K562 (cell line): ENCODE results near the gene HS3ST5.

ENCODE experiments used
- BRF1 ChIP-seq: IDR thresholded peaks from 3 replicates; pipeline ENCODE4 v1.6.1; 2011; ENCODE audit warnings: borderline replicate concordance, mild to moderate bottlenecking; ENCODE audit not compliant: insufficient read length; ENCODE audit errors: extremely low read depth
- DPF2 ChIP-seq: fragments of 450-650 bp; IDR thresholded peaks from 2 replicates; pipeline ENCODE4 v1.6.1; 2016
- GATAD2B ChIP-seq: fragments of 450-650 bp; IDR thresholded peaks from 2 replicates; pipeline ENCODE4 v1.6.1; 2017; ENCODE audit warnings: mild to moderate bottlenecking, borderline replicate concordance
- PHB ChIP-seq: fragments of 250-450 bp; sonication (Bioruptor Pico); IDR thresholded peaks from 2 replicates; pipeline ENCODE4 v1.5.0; 2021
- ZFP36 ChIP-seq: fragments of 150-350 bp; IDR thresholded peaks from 2 replicates; pipeline ENCODE4 v1.6.1; 2018; ENCODE audit warnings: low read length, low read depth; ENCODE audit not compliant: partially characterized antibody
- TF ChIP-seq, protein P1 (sequence below), 3 experiments: IDR thresholded peaks in 2 of 3; conservative IDR thresholded peaks in 1 of 3; 2 replicates each; pipeline ENCODE4 v1.5.1; 2011 to 2012; ENCODE audit warnings: low read length in 3 of 3, mild to moderate bottlenecking in 3 of 3, control low read depth in 2 of 3, improper control_type of control experiment in 1 of 3, inconsistent platforms in 1 of 3, low read depth in 1 of 3, mixed read lengths in 1 of 3, moderate library complexity in 1 of 3; ENCODE audit not compliant: insufficient read depth in 2 of 3

- TF ChIP-seq, protein P1, sequence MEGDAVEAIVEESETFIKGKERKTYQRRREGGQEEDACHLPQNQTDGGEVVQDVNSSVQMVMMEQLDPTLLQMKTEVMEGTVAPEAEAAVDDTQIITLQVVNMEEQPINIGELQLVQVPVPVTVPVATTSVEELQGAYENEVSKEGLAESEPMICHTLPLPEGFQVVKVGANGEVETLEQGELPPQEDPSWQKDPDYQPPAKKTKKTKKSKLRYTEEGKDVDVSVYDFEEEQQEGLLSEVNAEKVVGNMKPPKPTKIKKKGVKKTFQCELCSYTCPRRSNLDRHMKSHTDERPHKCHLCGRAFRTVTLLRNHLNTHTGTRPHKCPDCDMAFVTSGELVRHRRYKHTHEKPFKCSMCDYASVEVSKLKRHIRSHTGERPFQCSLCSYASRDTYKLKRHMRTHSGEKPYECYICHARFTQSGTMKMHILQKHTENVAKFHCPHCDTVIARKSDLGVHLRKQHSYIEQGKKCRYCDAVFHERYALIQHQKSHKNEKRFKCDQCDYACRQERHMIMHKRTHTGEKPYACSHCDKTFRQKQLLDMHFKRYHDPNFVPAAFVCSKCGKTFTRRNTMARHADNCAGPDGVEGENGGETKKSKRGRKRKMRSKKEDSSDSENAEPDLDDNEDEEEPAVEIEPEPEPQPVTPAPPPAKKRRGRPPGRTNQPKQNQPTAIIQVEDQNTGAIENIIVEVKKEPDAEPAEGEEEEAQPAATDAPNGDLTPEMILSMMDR (IDR thresholded peaks at IDR 0.05 in 2 of 3, conservative IDR thresholded peaks at IDR 0.05 in 1 of 3; ENCODE audit: insufficient read depth in 2 of 3, low read depth in 1 of 3, low read length in 3 of 3), result no peak
- TF ChIP-seq ZFP36 (no peak), BRF1 (no peak), DPF2 (no peak), GATAD2B (no peak), PHB (no peak)
Observed at GRCh38 chr6:114260810-114261209, 82.0 kb downstream of the HS3ST5 start.
